Femur (tissue), 1 donor: Measurements from ENCODE around the gene KLHL3.

Experiments
- DNase-seq: peaks from one replicate; pipeline ENCODE4 v3.0.0-alpha.2; 2017

KLHL3 gene

DNA sequence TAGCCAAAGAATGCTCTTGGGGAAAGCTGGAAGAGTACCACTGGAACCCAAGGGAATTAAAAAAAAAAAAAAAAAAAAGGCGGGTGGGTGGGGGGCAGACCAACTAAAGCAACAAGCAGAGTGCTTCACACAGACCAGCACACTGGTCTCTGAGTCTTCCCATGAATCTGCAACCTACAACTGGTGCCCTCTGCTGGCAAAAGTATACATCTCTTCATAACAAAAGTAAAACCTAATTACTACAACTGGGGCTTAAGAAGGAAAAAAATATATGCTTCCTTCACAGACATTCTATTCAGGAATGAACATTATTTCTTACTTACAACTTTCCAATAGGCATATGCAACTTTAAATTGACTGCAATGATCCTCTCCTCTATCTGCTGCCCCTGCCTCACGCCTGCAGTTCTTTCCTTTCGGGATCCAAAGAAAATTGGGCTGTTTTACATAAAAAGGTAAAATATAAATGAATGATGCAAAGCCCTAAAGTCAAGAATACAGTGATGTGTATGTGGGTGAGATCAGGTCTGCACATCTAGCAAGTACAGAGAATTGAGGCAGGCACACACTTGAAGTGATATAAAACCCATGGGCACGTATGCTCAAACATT lies 7.2 kb upstream of the KLHL3 start:
- DNase-seq: peak; percentile 67

- DNase-seq: no peak
These were observed 5.8 kb upstream of the KLHL3 start for GRCh38 chr5:137741718-137742117.

DNA sequence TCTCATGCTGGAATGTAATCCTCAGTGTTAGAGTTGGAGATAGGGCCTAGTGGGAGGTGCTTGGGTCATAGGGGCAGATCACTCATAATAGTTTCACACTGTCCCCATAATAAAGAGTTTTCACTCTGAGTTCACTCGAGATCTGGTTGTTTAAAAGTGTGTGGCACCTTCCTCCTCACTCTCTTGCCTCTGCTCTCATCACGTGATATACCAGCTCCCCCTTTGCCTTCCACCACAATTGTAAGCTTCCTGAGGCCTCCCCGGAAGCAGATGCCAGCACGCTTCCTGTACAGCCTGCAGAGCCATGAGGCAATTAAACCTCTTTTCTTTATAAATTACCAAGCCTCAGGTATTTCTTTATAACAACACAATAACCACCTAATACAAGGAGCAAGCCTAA lies 3.8 kb upstream of the KLHL3 start:
- DNase-seq: no peak

DNA sequence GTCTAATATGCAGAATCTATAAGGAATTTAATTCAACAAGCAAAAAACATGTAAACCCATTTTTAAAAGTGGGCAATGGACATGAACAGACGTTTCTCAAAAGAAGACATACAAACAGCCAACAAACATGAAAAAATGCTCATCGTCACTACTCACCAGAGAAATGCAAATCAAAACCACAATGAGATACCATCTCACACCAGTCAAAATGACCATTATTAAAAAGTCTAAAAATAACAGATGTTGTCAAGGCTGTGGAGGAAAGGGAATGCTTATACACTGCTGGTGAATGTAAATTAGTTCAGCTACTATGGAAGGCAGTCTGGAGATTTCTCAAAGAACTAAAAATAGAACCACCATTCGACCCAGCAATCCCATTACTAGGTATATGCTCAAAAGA lies 3.1 kb upstream of the KLHL3 start:
- DNase-seq: no peak

- peak; percentile 34 for DNase-seq
These were observed 1.7 kb upstream of the KLHL3 start for GRCh38 chr5:137737349-137738131.

DNA sequence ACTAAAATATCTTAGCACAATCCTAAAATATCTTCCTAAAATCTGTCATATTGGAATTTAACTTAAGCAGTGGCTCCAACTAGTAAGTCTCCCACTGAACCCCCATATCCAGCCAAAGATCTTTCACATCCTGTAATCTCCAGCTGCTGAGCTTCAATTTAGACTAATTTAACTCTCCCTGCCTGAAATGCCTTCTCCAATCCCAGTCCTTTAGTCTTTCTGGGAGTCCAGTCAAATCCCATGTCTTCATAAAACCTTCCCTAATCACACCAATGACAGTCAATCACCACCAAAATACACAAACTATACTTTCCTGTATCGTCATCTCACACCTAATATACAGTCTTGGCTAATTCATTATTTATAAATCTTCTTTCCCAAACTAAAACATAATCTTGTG lies 607 bp upstream of the KLHL3 start:
- no peak for DNase-seq

- DNase-seq: peak; percentile 53
These were observed 831 bp downstream of the KLHL3 start for GRCh38 chr5:137734962-137735554.

DNA sequence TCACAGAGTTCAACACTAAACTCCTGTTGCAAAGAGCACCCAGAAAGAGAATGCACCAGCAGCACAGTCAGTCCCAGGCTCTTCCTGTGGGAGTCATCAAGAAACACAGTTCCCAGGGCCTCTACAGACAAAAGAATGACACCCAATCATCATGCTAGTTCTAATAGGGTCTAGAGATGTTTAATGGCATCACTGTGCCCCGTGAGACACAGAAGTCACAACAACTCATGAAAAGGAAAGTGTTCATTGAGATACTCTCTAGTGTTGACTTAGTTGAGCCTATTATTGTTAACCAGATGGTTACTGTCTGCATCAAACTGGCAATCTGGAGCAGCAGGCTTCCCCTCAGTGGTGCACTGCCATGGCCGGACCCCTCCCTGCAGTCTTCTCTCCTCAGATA lies 1.6 kb downstream of the KLHL3 start:
- DNase-seq: no peak

- DNase-seq: no peak
These were observed 2.0 kb downstream of the KLHL3 start for GRCh38 chr5:137733922-137734321.

DNA sequence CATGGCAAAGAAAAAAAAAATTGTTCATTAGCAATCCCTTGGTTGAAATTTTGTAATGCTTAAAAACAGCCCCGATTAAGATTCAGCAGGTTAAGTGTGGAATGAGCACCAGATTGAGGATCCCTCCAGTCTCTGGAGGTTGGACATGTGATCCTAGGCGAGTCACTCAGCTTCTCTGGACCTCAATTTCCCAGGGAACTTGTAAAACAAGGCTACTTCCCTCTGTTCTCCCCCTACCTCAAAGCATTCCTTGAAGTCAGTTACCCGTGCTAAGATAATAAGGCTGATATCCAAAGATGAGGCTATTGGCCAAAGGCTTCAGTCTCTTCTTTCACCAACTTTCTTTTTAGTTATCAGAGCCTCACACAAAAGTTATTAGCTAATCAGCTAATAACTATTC lies 2.9 kb downstream of the KLHL3 start:
- DNase-seq: no peak

DNA sequence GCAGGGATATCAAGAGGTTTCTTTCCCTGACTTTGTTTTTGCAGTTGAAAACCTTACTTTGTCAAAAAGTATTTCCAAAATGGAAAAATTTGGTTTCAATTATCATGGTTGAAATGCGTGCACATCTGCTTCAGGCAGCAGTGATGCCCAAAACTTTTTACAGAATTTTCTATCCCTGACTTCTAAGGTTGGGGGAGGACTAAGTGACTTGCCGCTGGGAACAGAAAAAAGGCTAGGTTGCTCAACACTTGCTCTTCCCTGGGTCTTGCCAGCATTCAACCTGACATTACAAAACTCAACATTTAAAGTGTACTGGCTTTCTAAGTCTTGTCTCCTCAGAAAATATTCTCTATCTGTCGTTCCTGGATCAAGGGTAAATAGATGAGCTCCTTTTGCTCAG lies 4.7 kb downstream of the KLHL3 start:
- no peak for DNase-seq

DNA sequence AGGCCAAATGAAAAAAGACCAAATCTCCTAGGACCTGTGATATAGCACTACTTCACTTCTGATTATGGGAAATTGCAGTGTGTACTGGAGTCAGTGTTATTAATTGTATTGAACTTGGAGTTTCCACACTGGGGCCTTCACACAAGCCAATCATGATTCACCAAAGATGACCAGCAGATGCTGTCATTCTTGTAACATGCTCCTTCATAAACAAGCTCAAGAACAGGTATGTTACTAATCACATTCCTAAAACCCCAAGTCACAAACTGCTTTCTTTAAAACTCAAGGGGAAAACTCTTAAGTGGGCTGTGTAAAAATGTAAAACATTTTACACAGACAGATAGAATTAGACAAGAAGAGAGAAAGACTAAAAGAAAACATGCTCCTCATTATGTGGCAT lies 5.6 kb downstream of the KLHL3 start:
- DNase-seq: no peak

GRCh38 chr5:137728048-137728447 lies 7.8 kb downstream of the KLHL3 start:
- DNase-seq: no peak

DNA sequence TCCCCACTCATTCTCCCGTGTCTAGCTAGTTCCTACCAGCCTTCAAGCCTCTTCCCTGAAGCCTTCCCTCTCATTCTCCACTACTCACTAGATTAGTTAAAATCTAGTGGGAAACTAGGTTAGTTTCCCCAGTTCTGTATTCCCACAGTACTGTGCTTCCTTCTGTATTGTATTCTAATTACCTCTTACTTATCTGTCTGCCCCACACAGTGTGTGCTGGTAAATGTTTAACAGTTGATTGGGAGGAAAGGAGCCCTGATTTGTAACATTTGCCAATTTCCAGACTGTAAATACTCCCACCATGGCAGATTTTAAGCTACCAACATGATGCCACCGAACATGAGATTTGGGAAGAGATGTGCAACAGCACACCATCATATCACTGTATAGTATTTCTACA lies 8.3 kb downstream of the KLHL3 start:
- no peak for DNase-seq

- DNase-seq: no peak
These were observed 11.6 kb downstream of the KLHL3 start for GRCh38 chr5:137724251-137724650.

- no peak for DNase-seq
These were observed 17.3 kb downstream of the KLHL3 start for GRCh38 chr5:137718611-137719010.

GRCh38 chr5:137716337-137716736 lies 19.6 kb downstream of the KLHL3 start:
- no peak for DNase-seq

DNA sequence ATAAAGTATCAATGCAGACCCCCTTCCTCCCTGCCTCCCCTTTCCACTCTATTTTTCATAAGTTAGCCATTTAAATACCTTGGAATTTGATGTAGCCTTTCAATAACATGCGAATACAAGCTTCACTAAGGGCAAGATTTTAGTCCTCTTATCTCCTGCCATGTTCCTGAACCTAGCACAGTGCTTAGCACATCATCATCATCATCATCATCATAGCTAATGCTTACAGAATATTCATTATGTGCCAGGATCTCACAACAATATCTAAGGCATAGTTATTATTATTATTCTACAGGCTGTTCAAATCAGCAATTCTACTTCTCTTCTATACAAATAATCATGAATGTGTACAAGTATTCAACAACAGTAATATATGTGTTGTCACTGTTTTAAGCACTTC lies 20.4 kb downstream of the KLHL3 start:
- DNase-seq: no peak

- DNase-seq: no peak
These were observed 20.9 kb downstream of the KLHL3 start for GRCh38 chr5:137714946-137715345.

DNA sequence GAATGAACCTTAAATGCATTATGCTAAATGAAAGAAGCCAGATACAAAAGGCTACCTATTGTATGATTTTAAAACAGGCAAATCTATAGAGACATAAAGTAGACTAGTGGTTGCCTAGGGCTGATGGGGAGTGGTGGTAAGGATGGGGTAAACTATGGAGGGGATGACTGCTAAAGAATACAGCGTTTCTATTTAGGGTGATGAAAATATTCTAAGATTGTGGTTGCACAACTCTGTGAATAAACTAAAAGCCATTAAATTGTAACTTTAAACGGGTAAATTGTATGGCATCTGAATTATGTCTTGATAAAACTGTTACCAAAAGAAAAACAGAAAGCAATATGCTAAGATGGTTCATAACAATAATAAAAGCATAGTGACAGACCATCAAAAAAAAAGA lies 21.4 kb downstream of the KLHL3 start:
- no peak for DNase-seq

DNA sequence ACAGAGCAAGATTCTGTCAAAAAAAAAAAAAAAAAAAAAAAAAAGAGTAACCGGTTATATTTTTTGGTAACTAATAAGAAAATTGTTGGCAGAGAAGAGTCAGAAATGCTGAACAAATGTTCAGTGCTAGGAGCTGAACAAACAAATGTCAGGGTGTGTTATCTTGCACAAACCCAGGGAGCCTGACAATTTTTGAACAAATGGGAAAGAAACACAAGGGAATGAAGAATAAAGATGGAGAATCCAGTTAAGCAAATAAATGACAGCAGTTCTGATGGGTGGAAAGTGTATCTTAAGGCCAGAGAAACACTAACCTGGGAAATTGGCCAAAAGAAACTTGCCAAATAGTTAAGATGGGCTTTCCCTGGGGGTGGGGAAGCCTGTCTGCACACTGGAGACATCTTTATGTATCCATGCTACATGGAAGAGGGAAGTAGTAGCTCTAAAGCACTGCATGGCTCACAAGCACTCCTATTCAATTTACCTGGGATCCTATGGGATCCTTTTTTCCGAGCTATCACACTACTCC lies 23.7 kb downstream of the KLHL3 start:
- no peak for DNase-seq

- no peak for DNase-seq
These were observed 25.8 kb downstream of the KLHL3 start for GRCh38 chr5:137710086-137710485.

GRCh38 chr5:137708796-137709559 lies 26.9 kb downstream of the KLHL3 start:
- DNase-seq: no peak
